Measurements from ENCODE around the gene CYB561A3. TPM values are rescaled to one million over a fixed set of nuclear protein-coding genes. Genes with fewer than 3 reads are reported as not detected.

CYB561A3 gene
- total and polyA plus RNA-seq, 8 donors: 31.7 to 56.9 (median 37.0) TPM

DNA sequence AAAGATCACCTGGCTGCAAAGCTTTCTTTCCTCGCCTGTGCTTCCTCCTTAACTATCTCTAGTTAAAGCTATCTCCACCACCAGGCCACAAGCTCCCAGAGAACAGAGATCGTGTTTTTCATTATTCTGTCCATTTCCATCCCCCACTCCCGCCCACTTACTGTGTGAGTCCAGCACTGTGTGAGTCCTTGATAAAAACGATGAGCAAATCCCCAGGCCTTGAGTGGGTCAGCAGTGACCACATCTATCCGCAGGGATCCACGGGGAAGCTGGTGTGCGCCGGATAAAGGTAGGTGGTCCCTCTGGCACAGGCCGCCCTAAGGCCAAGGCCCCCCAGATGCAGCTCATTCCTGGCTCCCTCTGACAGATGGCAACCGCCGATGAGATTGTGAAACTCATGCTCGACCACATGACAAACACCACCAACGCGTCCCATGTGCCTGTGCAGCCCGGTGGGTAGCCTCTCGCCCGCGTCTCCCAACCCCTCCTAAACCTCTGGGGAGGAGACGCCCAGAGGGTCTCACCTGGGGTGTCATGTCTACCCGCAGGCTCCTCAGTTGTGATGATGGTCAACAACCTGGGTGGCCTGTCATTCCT is 19.4 kb downstream of the CYB561A3 start:
- TF ChIP-seq CTCF (IDR thresholded peaks at IDR 0.05): no peak
- ATAC-seq: no peak
- peaks cover 0 to 3% of the 10 kb centered on the region in 2 donors for H3K4me1 ChIP-seq
- intact Hi-C loops (cut with DNase I): no loop called here
- no peaks in the 10 kb centered on the region for H3K27me3 ChIP-seq
- H3K4me3 ChIP-seq: no peak overlapping the region
- H3K9me3 ChIP-seq: no peaks in the 10 kb centered on the region
- peaks cover 0 to 52% of the 10 kb centered on the region in 2 donors for H3K36me3 ChIP-seq
- DNase-seq: no peak
- H3K27ac ChIP-seq: no peak overlapping the region

GRCh38 chr11:61341706-61342105 is 20.0 kb downstream of the CYB561A3 start:
- Histone ChIP-seq H3K27ac (no peak overlapping the region), H3K9me3 (no peaks in the 10 kb centered on the region), H3K27me3 (no peaks in the 10 kb centered on the region), H3K4me1 (peaks cover 0 to under 1% of the 10 kb centered on the region in 2 donors), H3K36me3 (peaks cover 0 to 52% of the 10 kb centered on the region in 2 donors), H3K4me3 (no peak overlapping the region)
- TF ChIP-seq CTCF (IDR thresholded peaks at IDR 0.05): no peak
- intact Hi-C loops (cut with DNase I): no loop called here
- DNase-seq (no peak), ATAC-seq (no peak)

DNA sequence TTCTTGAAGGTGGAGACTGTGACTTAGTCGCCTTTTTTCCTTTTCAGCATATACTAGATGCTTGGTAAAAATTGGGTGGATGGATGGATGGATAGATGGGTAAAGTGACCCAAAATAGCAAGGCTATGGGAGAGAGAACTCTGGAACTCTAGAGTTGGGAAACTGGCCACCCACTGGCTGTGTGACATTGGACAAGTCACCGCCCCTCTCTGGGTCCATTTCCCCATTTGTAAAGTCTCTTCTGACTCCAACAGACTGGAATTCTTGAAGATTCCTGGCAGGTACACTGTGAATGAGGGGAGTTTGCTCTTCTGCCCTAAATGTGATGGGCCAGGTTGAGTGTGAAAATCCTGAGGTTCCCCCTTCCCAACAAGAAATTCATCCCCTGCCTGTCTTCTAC is 20.7 kb downstream of the CYB561A3 start:
- Histone ChIP-seq H3K27ac (no peak overlapping the region), H3K4me1 (peaks cover 0 to 8% of the 10 kb centered on the region in 2 donors), H3K36me3 (peaks cover 0 to 46% of the 10 kb centered on the region in 2 donors), H3K27me3 (no peaks in the 10 kb centered on the region), H3K4me3 (no peak overlapping the region), H3K9me3 (no peaks in the 10 kb centered on the region)
- ATAC-seq (no peak), DNase-seq (no peak)
- intact Hi-C loops (cut with DNase I): no loop called here
- no peak for TF ChIP-seq CTCF (IDR thresholded peaks at IDR 0.05)

DNA sequence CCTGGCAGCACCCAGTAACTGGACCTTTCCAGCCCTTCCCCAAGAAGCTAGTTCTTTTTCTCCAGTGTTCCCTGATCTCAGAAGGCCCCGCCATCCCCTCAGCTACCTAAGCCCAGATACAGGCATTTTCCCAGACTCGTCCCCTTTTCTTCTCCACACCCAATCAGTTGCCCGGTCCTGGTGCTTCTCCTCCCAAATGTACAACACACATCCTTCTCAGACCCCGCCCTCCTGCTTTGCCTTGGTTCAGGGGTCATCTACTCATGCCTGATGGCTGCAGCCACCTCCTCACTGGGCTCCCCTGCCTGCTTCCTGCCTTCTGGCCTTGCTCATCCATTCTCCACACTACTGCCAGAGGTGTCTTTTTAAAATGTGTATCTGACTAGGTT is 22.2 kb downstream of the CYB561A3 start:
- DNase-seq: no peak
- Histone ChIP-seq H3K27me3 (no peaks in the 10 kb centered on the region), H3K9me3 (no peaks in the 10 kb centered on the region), H3K4me3 (no peak overlapping the region), H3K36me3 (peaks cover 0 to 41% of the 10 kb centered on the region in 2 donors), H3K27ac (no peak overlapping the region), H3K4me1 (peaks cover 0 to 11% of the 10 kb centered on the region in 2 donors)
- intact Hi-C loops (cut with DNase I): no loop called here
- ATAC-seq: no peak
- TF ChIP-seq CTCF (IDR thresholded peaks at IDR 0.05): no peak

GRCh38 chr11:61338783-61339489 is 22.7 kb downstream of the CYB561A3 start:
- H3K27ac ChIP-seq: no peak overlapping the region
- no peak for TF ChIP-seq CTCF (IDR thresholded peaks at IDR 0.05)

More at GRCh38 chr11:61338783-61339489, 22.7 kb downstream of the CYB561A3 start:
- no peaks in the 10 kb centered on the region for H3K27me3 ChIP-seq
- H3K36me3 ChIP-seq: peaks cover 0 to 41% of the 10 kb centered on the region in 2 donors
- no peak overlapping the region for H3K4me3 ChIP-seq
- no peak for ATAC-seq
- H3K4me1 ChIP-seq: peaks cover 0 to 15% of the 10 kb centered on the region in 2 donors
- no peak for DNase-seq
- no peaks in the 10 kb centered on the region for H3K9me3 ChIP-seq
- intact Hi-C loops (cut with DNase I): no loop called here

Measured in left lung (tissue), 10 donors.